IPS-15b (cell line): ENCODE data around the gene LGALS3BP.

Experiments used
- H3K27me3 ChIP-seq: one replicate; pipeline ENCODE4 v1.6.1; 2013; ENCODE audit warnings: low read length; ENCODE audit not compliant: control insufficient read depth, insufficient read depth
- H3K36me3 ChIP-seq: one replicate; pipeline ENCODE4 v1.6.1; 2013; ENCODE audit warnings: low read length; ENCODE audit not compliant: control insufficient read depth, insufficient read depth
- H3K4me1 ChIP-seq: one replicate; pipeline ENCODE4 v1.6.1; 2013; ENCODE audit warnings: mild to moderate bottlenecking, low read length; ENCODE audit not compliant: control insufficient read depth, insufficient read depth
- H3K4me3 ChIP-seq: one replicate; pipeline ENCODE4 v1.5.1; 2013; ENCODE audit warnings: low read depth, low read length
- H3K9ac ChIP-seq: one replicate; pipeline ENCODE4 v1.6.1; 2013; ENCODE audit warnings: low read depth, mild to moderate bottlenecking, low read length
- H3K9me3 ChIP-seq: one replicate; pipeline ENCODE4 v1.6.1; 2013; ENCODE audit warnings: mild to moderate bottlenecking, low read length; ENCODE audit not compliant: control insufficient read depth, insufficient read depth

LGALS3BP gene

DNA sequence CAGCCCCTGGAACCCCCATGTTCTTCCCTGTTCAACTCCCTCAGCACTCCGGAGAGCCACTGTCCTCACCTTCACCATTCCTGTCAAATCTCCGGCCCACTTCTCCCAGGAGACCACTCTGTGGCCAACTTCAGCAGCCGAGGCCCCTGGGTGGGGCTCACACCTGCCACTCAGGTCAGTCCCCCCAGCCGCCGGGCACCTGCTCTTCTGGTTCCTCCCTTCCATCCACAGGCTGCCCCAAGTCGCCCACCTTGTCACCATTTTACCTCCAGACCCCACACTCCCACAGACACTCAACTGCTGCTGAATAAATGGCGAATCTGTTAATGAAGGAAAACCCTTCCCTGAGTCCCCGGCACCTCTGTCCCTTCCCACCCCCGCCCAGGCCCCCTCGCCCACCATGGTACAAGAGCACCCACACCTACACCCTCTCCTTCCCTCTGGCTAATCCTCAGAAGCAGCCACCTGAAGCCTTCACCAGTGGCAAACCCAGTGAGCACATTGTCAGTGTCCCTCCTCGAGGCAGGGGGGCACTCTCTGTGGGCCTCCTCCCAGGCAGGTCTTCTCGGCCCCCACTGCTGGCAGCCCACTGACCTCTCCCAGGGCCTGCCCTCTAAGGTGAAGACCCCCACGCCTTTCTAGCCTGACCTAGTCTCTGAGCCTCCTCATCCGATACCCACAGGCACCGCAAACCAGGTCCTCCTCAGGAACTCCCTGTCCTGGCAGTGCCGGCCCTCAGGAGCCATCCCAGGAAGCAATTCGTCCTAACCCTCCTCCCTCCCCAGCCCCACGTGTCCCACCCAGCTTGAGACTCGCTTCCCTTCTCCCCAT, 21.7 kb upstream of the LGALS3BP start:
- Histone ChIP-seq H3K9ac (no peak overlapping the region), H3K4me3 (no peak overlapping the region), H3K4me1 (no peaks in the 10 kb centered on the region), H3K27me3 (peaks cover 28% of the 10 kb centered on the region), H3K9me3 (no peaks in the 10 kb centered on the region), H3K36me3 (peaks cover 8% of the 10 kb centered on the region)

- H3K4me3 ChIP-seq = no peak overlapping the region
- no peak overlapping the region for H3K9ac ChIP-seq
- no peaks in the 10 kb centered on the region for H3K4me1 ChIP-seq
- no peaks in the 10 kb centered on the region for H3K9me3 ChIP-seq
- peaks cover 20% of the 10 kb centered on the region for H3K27me3 ChIP-seq
- H3K36me3 ChIP-seq = peaks cover 14% of the 10 kb centered on the region
Measured at GRCh38 chr17:79000396-79001189, 20.9 kb upstream of the LGALS3BP start.

DNA sequence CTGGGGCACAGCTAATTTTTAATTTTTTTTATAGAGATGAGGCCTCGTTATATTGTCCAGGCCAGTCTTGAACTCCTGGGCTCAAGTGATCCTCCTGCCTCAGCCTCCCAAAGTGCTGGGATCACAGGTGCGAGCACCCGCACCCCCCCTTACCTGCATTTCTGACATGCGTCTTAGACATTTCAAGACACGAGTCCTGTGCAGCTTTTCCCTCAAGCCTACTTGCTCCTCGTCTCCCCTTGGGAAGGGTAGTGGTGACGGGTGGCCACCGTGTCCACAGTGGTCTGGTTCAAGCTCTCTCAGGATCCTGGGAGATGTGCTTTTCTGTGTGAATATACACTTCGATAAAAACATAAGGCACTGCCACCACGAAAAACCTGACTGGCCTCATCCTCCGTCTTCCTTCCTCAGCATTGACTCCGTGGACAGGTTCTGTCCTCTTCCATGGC, 20.2 kb upstream of the LGALS3BP start:
- Histone ChIP-seq H3K36me3 (peaks cover 18% of the 10 kb centered on the region), H3K4me3 (no peak overlapping the region), H3K9me3 (no peaks in the 10 kb centered on the region), H3K27me3 (peaks cover 17% of the 10 kb centered on the region), H3K9ac (no peak overlapping the region), H3K4me1 (no peaks in the 10 kb centered on the region)

GRCh38 chr17:78999056-78999768, 19.5 kb upstream of the LGALS3BP start:
- H3K9ac ChIP-seq = no peak overlapping the region
- peaks cover 18% of the 10 kb centered on the region for H3K36me3 ChIP-seq
- no peak overlapping the region for H3K4me3 ChIP-seq
- H3K9me3 ChIP-seq = no peaks in the 10 kb centered on the region
- peaks cover 17% of the 10 kb centered on the region for H3K27me3 ChIP-seq
- H3K4me1 ChIP-seq = no peaks in the 10 kb centered on the region

GRCh38 chr17:78998311-78999055, 18.8 kb upstream of the LGALS3BP start:
- no peaks in the 10 kb centered on the region for H3K9me3 ChIP-seq
- H3K4me1 ChIP-seq = no peaks in the 10 kb centered on the region
- no peak overlapping the region for H3K4me3 ChIP-seq
- peaks cover 18% of the 10 kb centered on the region for H3K36me3 ChIP-seq
- peaks cover 17% of the 10 kb centered on the region for H3K27me3 ChIP-seq
- no peak overlapping the region for H3K9ac ChIP-seq

DNA sequence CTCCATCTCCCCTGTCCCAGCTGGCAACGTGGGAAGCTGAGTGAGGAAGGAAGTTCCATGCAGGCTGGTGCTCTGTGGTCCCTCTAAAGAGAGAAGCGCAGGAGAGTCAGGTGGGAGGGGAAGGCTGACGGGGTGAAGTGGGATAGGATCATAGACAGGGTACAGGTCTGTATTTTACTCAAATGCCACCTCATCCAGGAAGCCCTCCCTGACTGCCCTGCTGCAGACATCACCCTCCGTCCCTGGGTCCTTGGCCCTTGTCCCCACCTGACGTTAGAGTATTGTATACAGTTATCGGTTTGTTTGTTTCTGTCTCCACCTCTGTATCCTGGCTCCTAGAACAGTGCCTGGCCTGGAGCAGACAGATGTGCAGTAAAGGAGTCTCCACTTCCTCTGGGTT, 18.2 kb upstream of the LGALS3BP start:
- Histone ChIP-seq H3K27me3 (peaks cover 13% of the 10 kb centered on the region), H3K9me3 (no peaks in the 10 kb centered on the region), H3K4me3 (no peak overlapping the region), H3K36me3 (peaks cover 18% of the 10 kb centered on the region), H3K4me1 (no peaks in the 10 kb centered on the region), H3K9ac (no peak overlapping the region)

DNA sequence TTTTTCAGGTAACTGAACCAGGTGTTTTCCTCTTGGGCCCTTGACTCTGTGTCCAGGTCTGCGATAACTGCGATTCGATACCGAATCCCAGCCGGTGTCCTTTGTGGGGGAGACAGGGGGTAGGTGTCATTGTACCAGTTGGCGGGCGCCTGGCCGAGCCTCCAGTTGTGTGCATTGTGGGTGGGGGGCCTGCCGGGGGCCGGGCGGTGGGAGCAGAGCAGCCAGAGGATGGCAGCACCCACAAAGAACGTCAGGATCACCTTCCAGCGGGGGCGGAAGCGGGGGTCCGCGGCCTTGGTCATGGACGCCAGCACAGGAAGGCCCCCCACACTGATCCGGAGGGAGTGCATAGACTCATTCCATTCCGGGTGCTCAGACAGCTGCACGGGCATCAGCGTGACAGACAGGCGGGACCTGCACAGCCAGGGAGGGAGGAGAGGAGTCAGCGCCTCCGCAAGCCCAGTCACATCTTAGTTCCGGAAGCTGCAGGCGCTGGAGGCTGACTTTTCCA, 17.6 kb upstream of the LGALS3BP start:
- H3K9me3 ChIP-seq = no peaks in the 10 kb centered on the region
- no peak overlapping the region for H3K9ac ChIP-seq
- H3K27me3 ChIP-seq = peaks cover 7% of the 10 kb centered on the region
- no peaks in the 10 kb centered on the region for H3K4me1 ChIP-seq
- no peak overlapping the region for H3K4me3 ChIP-seq
- peaks cover 18% of the 10 kb centered on the region for H3K36me3 ChIP-seq

DNA sequence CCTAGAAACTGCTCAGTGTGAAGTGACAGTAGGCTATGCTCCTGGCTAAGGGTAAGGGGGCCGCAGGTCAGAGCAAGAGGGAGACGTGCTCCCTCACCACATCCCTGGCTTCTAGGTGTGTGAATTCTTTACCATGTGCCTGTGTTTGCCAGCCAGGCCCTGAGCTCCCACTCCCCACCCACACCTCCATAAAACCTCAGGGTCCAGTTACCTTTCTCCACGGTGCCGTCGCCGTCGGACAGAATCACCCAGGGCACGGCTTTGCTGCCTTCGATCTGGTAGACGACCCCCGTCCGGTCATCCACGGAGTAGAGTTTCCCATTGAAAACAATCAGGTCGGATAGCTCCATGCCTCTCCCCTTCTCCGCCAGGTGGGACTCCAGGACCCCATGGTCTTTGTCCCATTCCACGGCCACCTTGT, 17.1 kb upstream of the LGALS3BP start:
- no peak overlapping the region for H3K4me3 ChIP-seq
- peaks cover 18% of the 10 kb centered on the region for H3K36me3 ChIP-seq
- H3K9me3 ChIP-seq = no peaks in the 10 kb centered on the region
- H3K27me3 ChIP-seq = peaks cover 2% of the 10 kb centered on the region
- no peaks in the 10 kb centered on the region for H3K4me1 ChIP-seq
- no peak overlapping the region for H3K9ac ChIP-seq

- no peak overlapping the region for H3K4me3 ChIP-seq
Measured at GRCh38 chr17:78995761-78996451, 16.2 kb upstream of the LGALS3BP start.

DNA sequence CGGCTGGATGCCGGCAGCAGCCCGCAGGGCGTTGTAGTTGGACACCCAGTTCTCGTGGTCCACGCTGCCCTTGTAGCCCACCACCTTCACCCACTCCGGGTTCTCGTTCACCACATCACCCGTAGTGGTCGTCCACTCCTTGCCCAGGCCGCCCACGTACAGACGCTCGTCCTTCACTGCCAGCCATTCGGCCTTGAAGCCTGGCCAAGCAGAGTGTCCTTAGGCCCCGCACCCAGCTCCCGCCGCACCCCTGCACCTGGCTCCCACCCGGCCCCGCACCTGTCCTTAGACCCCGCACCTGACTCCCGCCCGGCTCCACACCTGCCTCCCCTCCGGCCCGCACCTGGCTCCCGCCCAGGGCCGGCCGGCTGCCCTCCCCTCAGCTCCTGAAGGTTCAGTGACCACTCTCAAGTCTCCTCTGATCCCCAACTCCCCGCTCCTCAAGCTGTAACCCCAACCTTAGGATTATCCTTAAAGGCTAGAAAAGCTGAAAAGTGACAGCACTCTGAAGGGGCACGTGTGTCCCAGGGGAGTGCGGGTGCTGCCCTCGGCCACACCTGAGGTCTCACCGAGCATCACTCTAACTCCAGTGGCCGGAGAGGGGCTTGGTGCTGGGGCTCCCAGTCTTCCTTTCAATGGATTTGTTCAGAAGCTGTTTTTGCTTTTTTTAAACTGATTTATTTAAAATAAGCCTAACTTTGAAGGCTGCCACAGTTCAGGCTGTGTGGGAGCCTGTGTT, 15.5 kb upstream of the LGALS3BP start:
- peaks cover 22% of the 10 kb centered on the region for H3K36me3 ChIP-seq
- no peaks in the 10 kb centered on the region for H3K4me1 ChIP-seq
- no peak overlapping the region for H3K4me3 ChIP-seq
- no peaks in the 10 kb centered on the region for H3K9me3 ChIP-seq
- no peaks in the 10 kb centered on the region for H3K27me3 ChIP-seq
- H3K9ac ChIP-seq = no peak overlapping the region

More at GRCh38 chr17:78995761-78996451, 16.2 kb upstream of the LGALS3BP start:
- Histone ChIP-seq H3K27me3 (no peaks in the 10 kb centered on the region), H3K4me1 (no peaks in the 10 kb centered on the region), H3K36me3 (peaks cover 18% of the 10 kb centered on the region), H3K9me3 (no peaks in the 10 kb centered on the region), H3K9ac (no peak overlapping the region)
